GM21423 (cell line): ENCODE results near the gene ETS1.

Experiments
- ATAC-seq: cut with Tn5 transposase; IDR thresholded peaks from one replicate; pipeline ENCODE4 v1.9.1; 2021; ENCODE audit warnings: mild to moderate bottlenecking, moderate library complexity; ENCODE audit not compliant: unreplicated experiment

The ETS1 gene

GRCh38 chr11:128572965-128573364 lies 14.4 kb downstream of the ETS1 start:
- ATAC-seq = no peak

- no peak for ATAC-seq
Observed at GRCh38 chr11:128570632-128571031, 16.7 kb downstream of the ETS1 start.

GRCh38 chr11:128569291-128569690 lies 18.1 kb downstream of the ETS1 start:
- no peak for ATAC-seq

GRCh38 chr11:128568166-128568778 lies 19.1 kb downstream of the ETS1 start:
- no peak for ATAC-seq

- no peak for ATAC-seq
Observed at GRCh38 chr11:128567130-128567529, 20.2 kb downstream of the ETS1 start.

GRCh38 chr11:128565881-128566280 lies 21.5 kb downstream of the ETS1 start:
- ATAC-seq = no peak

GRCh38 chr11:128564642-128565245 lies 22.6 kb downstream of the ETS1 start:
- ATAC-seq = no peak

GRCh38 chr11:128563942-128564641 lies 23.3 kb downstream of the ETS1 start:
- ATAC-seq = no peak

GRCh38 chr11:128563308-128563707 lies 24.1 kb downstream of the ETS1 start:
- ATAC-seq = no peak

- no peak for ATAC-seq
Observed at GRCh38 chr11:128559496-128560103, 27.8 kb downstream of the ETS1 start.

- no peak for ATAC-seq
Observed at GRCh38 chr11:128555606-128556005, 31.8 kb downstream of the ETS1 start.

GRCh38 chr11:128553662-128554362 lies 33.5 kb downstream of the ETS1 start:
- no peak for ATAC-seq

GRCh38 chr11:128552783-128553661 lies 34.3 kb downstream of the ETS1 start:
- peak; percentile 58 for ATAC-seq

- peak; percentile 59 for ATAC-seq
Observed at GRCh38 chr11:128551611-128552335, 35.6 kb downstream of the ETS1 start.

GRCh38 chr11:128551058-128551457 lies 36.3 kb downstream of the ETS1 start:
- ATAC-seq = no peak

GRCh38 chr11:128550261-128550821 lies 37.0 kb downstream of the ETS1 start:
- ATAC-seq = no peak

GRCh38 chr11:128549256-128549944 lies 38.0 kb downstream of the ETS1 start:
- ATAC-seq = no peak

- no peak for ATAC-seq
Observed at GRCh38 chr11:128548649-128549255, 38.6 kb downstream of the ETS1 start.
